Measurements from ENCODE around the gene GUCY1A1.

Gene GUCY1A1

GRCh38 chr4:155757745-155758265 is 91.2 kb downstream of the GUCY1A1 start:
- TF ChIP-seq ZFX (IDR thresholded peaks at IDR 0.05; ENCODE audit: borderline replicate concordance) (no peak), CTCF (IDR thresholded peaks at IDR 0.05) (no peak)
- H3K27ac ChIP-seq: no peak overlapping the region

- no peak for TF ChIP-seq ZFX (IDR thresholded peaks at IDR 0.05; ENCODE audit: borderline replicate concordance)
- TF ChIP-seq CTCF (IDR thresholded peaks at IDR 0.05): peak; percentile 73
- peak within 1 kb of the TSS; percentile 34; the same call in 1 of the 2 replicates for H3K27ac ChIP-seq
Observed at GRCh38 chr4:155758481-155759371, 92.1 kb downstream of the GUCY1A1 start, which contains the start of gene GUCY1B1. Gene GUCY1B1, plus strand, starts transcription at chr4:155759021. Its CDS starts 120 bp downstream, at chr4:155759141.

GRCh38 chr4:155759372-155760252 is 93.0 kb downstream of the GUCY1A1 start:
- TF ChIP-seq CTCF (IDR thresholded peaks at IDR 0.05): no peak
- no peak for TF ChIP-seq ZFX (IDR thresholded peaks at IDR 0.05; ENCODE audit: borderline replicate concordance)
- H3K27ac ChIP-seq: peak overlapping the region; percentile 34; the same call in 1 of the 2 replicates

- TF ChIP-seq CTCF (IDR thresholded peaks at IDR 0.05) (no peak), ZFX (IDR thresholded peaks at IDR 0.05; ENCODE audit: borderline replicate concordance) (no peak)
- H3K27ac ChIP-seq: no peak overlapping the region
Observed at GRCh38 chr4:155761047-155761446, 94.4 kb downstream of the GUCY1A1 start.

GRCh38 chr4:155761916-155762315 is 95.3 kb downstream of the GUCY1A1 start:
- TF ChIP-seq CTCF (IDR thresholded peaks at IDR 0.05): no peak
- no peak for TF ChIP-seq ZFX (IDR thresholded peaks at IDR 0.05; ENCODE audit: borderline replicate concordance)
- H3K27ac ChIP-seq: no peak overlapping the region

DNA sequence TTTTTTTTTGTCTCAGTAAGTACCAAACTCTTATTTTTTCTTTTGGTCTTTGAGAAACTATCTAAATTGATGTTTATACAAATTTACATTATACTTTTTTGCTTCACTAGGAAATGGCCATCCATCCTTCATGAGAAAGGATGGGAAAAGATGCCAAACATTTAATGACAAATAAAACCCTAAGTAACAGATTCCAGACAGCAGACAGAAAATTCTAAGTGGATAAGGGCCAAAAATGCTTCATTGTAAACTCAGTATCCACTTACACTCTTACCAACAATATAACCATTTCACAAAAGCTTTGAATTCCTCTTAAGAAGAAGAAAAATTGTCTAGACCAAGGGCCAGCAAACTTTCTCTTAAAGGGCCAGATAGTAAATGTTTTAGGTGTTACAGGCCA is 95.7 kb downstream of the GUCY1A1 start:
- TF ChIP-seq CTCF (IDR thresholded peaks at IDR 0.05) (no peak), ZFX (IDR thresholded peaks at IDR 0.05; ENCODE audit: borderline replicate concordance) (no peak)
- H3K27ac ChIP-seq: no peak overlapping the region
